Measurements from ENCODE around the gene TNFAIP8L1.

DNA sequence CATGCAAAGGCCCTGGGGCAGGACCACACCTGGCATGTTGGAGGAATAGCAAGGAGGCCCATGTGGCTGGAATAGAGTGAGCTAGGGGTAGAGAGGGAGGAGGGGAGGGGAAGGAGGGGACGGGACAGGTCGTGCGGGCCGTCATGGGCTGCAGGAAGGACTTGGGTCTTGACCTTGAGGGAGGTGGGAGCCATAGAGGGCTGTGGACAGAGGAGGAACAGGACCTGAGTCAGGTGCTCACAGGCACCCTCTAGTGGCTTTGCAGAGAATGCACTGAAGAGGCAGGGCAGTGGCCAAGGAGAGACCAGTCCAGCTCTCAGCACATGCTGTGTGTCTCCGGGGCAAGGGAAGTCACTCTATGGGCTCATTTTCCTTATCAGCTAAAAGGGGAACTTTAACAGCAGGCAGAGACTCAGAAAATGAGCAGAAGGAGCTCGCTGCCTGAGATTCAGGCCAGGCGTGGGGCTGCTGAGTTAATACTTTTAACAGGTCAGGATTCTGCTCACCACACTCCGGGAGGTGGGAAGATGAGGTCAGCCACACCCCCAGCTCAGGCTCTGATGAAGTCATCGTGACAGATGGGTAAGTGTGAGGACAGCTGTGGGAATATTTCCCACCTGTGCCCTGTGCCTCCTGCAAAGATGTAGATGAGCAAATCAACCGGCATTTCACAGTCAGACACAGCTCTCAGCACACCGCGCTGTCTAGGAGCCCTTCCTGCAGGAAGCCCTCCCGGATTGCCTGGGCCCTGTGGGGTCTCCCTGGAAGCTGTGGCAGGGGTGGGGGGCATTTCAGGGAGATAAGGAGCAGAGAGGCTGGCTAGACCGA, 6.0 kb upstream of the TNFAIP8L1 start:
- TF ChIP-seq, protein P1, sequence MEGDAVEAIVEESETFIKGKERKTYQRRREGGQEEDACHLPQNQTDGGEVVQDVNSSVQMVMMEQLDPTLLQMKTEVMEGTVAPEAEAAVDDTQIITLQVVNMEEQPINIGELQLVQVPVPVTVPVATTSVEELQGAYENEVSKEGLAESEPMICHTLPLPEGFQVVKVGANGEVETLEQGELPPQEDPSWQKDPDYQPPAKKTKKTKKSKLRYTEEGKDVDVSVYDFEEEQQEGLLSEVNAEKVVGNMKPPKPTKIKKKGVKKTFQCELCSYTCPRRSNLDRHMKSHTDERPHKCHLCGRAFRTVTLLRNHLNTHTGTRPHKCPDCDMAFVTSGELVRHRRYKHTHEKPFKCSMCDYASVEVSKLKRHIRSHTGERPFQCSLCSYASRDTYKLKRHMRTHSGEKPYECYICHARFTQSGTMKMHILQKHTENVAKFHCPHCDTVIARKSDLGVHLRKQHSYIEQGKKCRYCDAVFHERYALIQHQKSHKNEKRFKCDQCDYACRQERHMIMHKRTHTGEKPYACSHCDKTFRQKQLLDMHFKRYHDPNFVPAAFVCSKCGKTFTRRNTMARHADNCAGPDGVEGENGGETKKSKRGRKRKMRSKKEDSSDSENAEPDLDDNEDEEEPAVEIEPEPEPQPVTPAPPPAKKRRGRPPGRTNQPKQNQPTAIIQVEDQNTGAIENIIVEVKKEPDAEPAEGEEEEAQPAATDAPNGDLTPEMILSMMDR (IDR thresholded peaks at IDR 0.05; ENCODE audit: low read depth, low read length): peak; percentile 77
- TF ChIP-seq POLR2A (IDR thresholded peaks at IDR 0.05; ENCODE audit: extremely low read depth, insufficient read length): no peak
- TF ChIP-seq, protein P2, sequence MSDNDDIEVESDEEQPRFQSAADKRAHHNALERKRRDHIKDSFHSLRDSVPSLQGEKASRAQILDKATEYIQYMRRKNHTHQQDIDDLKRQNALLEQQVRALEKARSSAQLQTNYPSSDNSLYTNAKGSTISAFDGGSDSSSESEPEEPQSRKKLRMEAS (IDR thresholded peaks at IDR 0.05; ENCODE audit: low read depth, low read length): no peak; the same call in 1 of the 2 replicates
